Fibroblast of skin of abdomen (primary cell): ENCODE results near the gene SURF2.
A peak's percentile ranks its signal among the peaks of the same experiment; 100 is the strongest.

Experiments
- DNase-seq: peaks from one replicate; pipeline ENCODE4 v3.0.0-alpha.2; 2013

SURF2 gene

GRCh38 chr9:133335924-133336811, 20.2 kb upstream of the SURF2 start, which contains the start of gene SURF6:
TSS of gene SURF6 (minus strand) at chr9:133336188. CDS start at chr9:133336132, 56 bp downstream.
- DNase-seq = peak; percentile 88

- no peak for DNase-seq
Measured at GRCh38 chr9:133339641-133340040, 16.7 kb upstream of the SURF2 start.

GRCh38 chr9:133340256-133340655, 16.1 kb upstream of the SURF2 start:
- no peak for DNase-seq

GRCh38 chr9:133340916-133341315, 15.4 kb upstream of the SURF2 start:
- no peak for DNase-seq

- no peak for DNase-seq
Measured at GRCh38 chr9:133341369-133342068, 14.8 kb upstream of the SURF2 start.

GRCh38 chr9:133342069-133342406, 14.3 kb upstream of the SURF2 start:
- DNase-seq = no peak

GRCh38 chr9:133342570-133342969, 13.8 kb upstream of the SURF2 start:
- no peak for DNase-seq

- DNase-seq = no peak
Measured at GRCh38 chr9:133344071-133344470, 12.3 kb upstream of the SURF2 start.

GRCh38 chr9:133344979-133345378, 11.4 kb upstream of the SURF2 start:
- DNase-seq = no peak

- DNase-seq = no peak
Measured at GRCh38 chr9:133345596-133345995, 10.8 kb upstream of the SURF2 start.

GRCh38 chr9:133346021-133346785, 10.1 kb upstream of the SURF2 start:
- no peak for DNase-seq

GRCh38 chr9:133347515-133347984, 8.8 kb upstream of the SURF2 start:
- DNase-seq = peak; percentile 25

- DNase-seq = peak; percentile 97
Measured at GRCh38 chr9:133347985-133348717, 8.2 kb upstream of the SURF2 start, which contains the start of the genes MED22 and RPL7A. TSS of gene MED22 (minus strand) at chr9:133348131. CDS start at chr9:133346662, 1,469 bp downstream. TSS of gene RPL7A (plus strand) at chr9:133348218. CDS start at chr9:133348244, 26 bp downstream.

GRCh38 chr9:133348718-133349573, 7.4 kb upstream of the SURF2 start:
- no peak for DNase-seq

GRCh38 chr9:133349965-133350616, 6.3 kb upstream of the SURF2 start:
- DNase-seq = no peak

- DNase-seq = no peak
Measured at GRCh38 chr9:133351526-133351907, 4.8 kb upstream of the SURF2 start.

- DNase-seq = peak; percentile 67
Measured at GRCh38 chr9:133351908-133352634, 4.3 kb upstream of the SURF2 start.

- no peak for DNase-seq
Measured at GRCh38 chr9:133352635-133353340, 3.6 kb upstream of the SURF2 start.

- no peak for DNase-seq
Measured at GRCh38 chr9:133353548-133353947, 2.8 kb upstream of the SURF2 start.
